Lower lobe of right lung (tissue), 2 donors: Measurements from ENCODE around the gene CCDC149. TPM values are rescaled to one million over a fixed set of nuclear protein-coding genes. Genes with fewer than 3 reads are reported as not detected.

Experiments
- ATAC-seq, 2 donors: fragments of 200-7000 bp; cut with Tn5 transposase; one replicate each; pipeline ENCODE4 v1.9.1; 2020 to 2022; ENCODE audit warnings: mild to moderate bottlenecking in 2 of 2, moderate library complexity in 2 of 2
- DNase-seq: peaks from one replicate; pipeline ENCODE4 v3.0.0-alpha.2; 2020
- H3K27ac ChIP-seq: fragments of 200-600 bp; one replicate; pipeline ENCODE4 v1.8.0; 2022
- H3K27me3 ChIP-seq: fragments of 200-600 bp; one replicate; pipeline ENCODE4 v1.8.0; 2022; ENCODE audit warnings: low read depth
- H3K36me3 ChIP-seq: fragments of 200-600 bp; one replicate; pipeline ENCODE4 v1.8.0; 2022; ENCODE audit warnings: mild to moderate bottlenecking
- H3K4me1 ChIP-seq: fragments of 200-600 bp; one replicate; pipeline ENCODE4 v1.8.0; 2022
- H3K4me3 ChIP-seq: fragments of 200-600 bp; one replicate; pipeline ENCODE4 v1.8.0; 2022; ENCODE audit warnings: mild to moderate bottlenecking
- H3K9me3 ChIP-seq: fragments of 200-600 bp; one replicate; pipeline ENCODE4 v1.8.0; 2022
- intact Hi-C: fragments of 100-400 bp; cut with DNase I; formaldehyde crosslinking; loops from one replicate; pipeline ENCODE4 v1.11.0; 2022
- total RNA-seq: library from RNA; stranded (reverse); fragmentation: NEBNext Ultra II Directional; extraction: Animal tissue kit (Norgen Biotek cat#: 25700); gene quantifications from one replicate; pipeline ENCODE4 v1.2.1, GENCODE V29; 2021
- TF ChIP-seq, protein P1 (sequence below): fragments of 200-600 bp; IDR thresholded peaks from one replicate; pipeline ENCODE4 v1.8.0; 2022; ENCODE audit warnings: antibody characterized with exemption, mild to moderate bottlenecking
- donor health status: DM: no; HTN: yes; CAD: no; lungs with severe emphysema.

The CCDC149 gene
- total RNA-seq, 1 donor from 2014 or later: 23.8 TPM

DNA sequence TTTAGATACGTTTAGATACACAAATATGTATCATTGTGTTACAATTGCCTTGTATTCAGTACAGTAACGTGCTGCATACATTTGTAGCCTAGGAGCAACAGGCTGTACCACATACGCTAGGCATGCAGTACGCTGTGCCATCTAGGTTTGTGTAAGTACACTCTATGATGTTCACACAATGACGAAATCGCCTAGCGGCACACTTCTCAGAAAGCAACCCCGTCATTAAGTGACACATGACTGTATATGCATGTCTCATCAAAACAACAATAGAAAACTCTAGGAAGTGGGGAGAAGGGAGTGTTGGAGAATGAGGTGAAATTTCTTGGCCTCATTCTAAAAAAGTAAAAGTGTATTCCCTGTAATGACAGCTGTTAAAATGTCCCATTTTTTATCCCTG is 32.7 kb downstream of the CCDC149 start:
- Histone ChIP-seq H3K4me1 (no peaks in the 10 kb centered on the region), H3K4me3 (no peak overlapping the region), H3K27ac (no peak overlapping the region), H3K9me3 (no peaks in the 10 kb centered on the region), H3K36me3 (peaks cover 4% of the 10 kb centered on the region), H3K27me3 (no peaks in the 10 kb centered on the region)
- TF ChIP-seq, protein P1, sequence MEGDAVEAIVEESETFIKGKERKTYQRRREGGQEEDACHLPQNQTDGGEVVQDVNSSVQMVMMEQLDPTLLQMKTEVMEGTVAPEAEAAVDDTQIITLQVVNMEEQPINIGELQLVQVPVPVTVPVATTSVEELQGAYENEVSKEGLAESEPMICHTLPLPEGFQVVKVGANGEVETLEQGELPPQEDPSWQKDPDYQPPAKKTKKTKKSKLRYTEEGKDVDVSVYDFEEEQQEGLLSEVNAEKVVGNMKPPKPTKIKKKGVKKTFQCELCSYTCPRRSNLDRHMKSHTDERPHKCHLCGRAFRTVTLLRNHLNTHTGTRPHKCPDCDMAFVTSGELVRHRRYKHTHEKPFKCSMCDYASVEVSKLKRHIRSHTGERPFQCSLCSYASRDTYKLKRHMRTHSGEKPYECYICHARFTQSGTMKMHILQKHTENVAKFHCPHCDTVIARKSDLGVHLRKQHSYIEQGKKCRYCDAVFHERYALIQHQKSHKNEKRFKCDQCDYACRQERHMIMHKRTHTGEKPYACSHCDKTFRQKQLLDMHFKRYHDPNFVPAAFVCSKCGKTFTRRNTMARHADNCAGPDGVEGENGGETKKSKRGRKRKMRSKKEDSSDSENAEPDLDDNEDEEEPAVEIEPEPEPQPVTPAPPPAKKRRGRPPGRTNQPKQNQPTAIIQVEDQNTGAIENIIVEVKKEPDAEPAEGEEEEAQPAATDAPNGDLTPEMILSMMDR: no peak
- DNase-seq: no peak
- intact Hi-C loops: no loop called here
- ATAC-seq: no peak

DNA sequence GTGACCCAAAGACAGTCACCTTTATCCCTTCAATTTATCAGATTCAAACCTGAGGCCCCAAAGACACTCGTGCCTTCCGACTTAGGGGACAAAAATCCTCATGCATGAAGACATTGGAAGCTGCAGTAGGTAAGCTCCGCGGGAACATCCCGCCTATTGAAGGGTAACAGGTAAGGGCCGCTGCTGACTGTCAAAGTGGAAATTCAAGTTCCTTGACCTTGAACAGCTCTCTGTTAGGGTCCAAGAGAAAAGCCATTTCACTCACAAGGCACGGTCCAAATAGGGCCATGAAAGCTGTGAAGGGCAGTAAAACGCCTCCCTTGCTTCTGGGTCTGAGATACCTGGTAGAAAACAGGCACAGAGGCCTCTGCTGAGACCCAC is 34.2 kb downstream of the CCDC149 start:
- intact Hi-C loops: no loop called here
- TF ChIP-seq, protein P1: no peak
- no peak overlapping the region for H3K27ac ChIP-seq
- no peaks in the 10 kb centered on the region for H3K27me3 ChIP-seq
- no peak for DNase-seq
- no peaks in the 10 kb centered on the region for H3K4me1 ChIP-seq
- H3K9me3 ChIP-seq: no peaks in the 10 kb centered on the region
- no peak for ATAC-seq
- peaks cover 11% of the 10 kb centered on the region for H3K36me3 ChIP-seq
- no peak overlapping the region for H3K4me3 ChIP-seq

DNA sequence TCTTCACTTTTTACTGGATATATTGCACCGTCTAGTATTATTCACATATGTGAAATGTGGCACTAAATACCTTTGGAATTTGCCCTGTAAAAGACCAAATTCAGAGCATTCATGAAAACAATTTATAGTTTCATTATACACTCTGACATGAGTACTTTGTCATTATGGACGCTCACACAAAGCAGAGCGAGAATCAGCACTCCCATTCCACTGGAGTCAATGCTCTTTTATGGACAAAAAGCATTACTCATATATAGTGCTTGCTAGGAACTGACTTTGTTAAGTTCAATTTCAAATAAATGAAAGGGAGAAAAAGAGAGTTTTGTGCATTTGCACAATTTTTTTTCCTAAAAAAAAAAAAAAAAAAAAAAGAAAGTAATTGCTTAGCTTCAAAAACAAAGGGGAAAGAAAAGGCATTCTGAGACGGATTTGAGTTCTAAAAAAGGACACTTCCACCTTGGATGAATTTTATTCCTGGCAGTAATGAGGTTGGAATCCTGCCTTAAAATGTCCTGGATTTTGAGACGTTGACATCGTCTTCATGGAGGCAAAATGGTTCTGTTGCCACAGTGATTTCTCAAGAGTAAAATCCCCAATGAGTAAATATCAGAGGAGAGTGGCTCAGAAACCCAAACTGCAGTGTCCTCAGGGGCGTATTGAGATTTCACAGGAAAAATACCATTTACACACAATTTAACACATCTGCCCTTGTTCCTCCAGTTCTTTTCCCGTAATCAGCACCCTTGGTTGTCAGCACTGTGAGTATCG is 34.8 kb downstream of the CCDC149 start:
- DNase-seq: no peak
- TF ChIP-seq, protein P1: no peak
- Histone ChIP-seq H3K9me3 (no peaks in the 10 kb centered on the region), H3K36me3 (peaks cover 16% of the 10 kb centered on the region), H3K4me3 (no peak overlapping the region), H3K27ac (no peak overlapping the region), H3K27me3 (no peaks in the 10 kb centered on the region), H3K4me1 (no peaks in the 10 kb centered on the region)
- intact Hi-C loops: no loop called here
- ATAC-seq: no peak

DNA sequence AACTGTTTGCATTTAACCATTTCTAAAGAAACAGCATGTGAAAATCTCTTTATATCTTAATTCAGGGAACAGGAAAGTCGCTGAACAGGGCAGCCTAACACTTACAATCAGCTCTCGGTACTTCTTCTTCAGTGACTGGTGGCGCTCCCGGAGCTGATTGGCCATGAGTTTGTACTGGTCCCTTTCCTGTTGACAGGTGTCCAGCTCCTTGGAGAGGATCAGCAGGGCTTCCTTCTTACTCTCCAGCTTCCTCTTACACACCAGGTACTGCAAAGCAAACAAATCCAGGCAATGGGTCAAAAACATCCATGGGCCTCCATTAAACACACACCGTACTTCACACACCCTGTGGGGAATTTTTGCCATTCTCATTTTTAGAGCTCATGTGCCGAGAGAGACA is 36.4 kb downstream of the CCDC149 start:
- peak; percentile 53 to 55 for ATAC-seq
- no peak overlapping the region for H3K27ac ChIP-seq
- H3K36me3 ChIP-seq: peaks cover 21% of the 10 kb centered on the region
- TF ChIP-seq, protein P1: no peak
- H3K9me3 ChIP-seq: no peaks in the 10 kb centered on the region
- H3K4me1 ChIP-seq: no peaks in the 10 kb centered on the region
- intact Hi-C loops: no loop called here
- no peak for DNase-seq
- H3K4me3 ChIP-seq: no peak overlapping the region
- H3K27me3 ChIP-seq: no peaks in the 10 kb centered on the region

DNA sequence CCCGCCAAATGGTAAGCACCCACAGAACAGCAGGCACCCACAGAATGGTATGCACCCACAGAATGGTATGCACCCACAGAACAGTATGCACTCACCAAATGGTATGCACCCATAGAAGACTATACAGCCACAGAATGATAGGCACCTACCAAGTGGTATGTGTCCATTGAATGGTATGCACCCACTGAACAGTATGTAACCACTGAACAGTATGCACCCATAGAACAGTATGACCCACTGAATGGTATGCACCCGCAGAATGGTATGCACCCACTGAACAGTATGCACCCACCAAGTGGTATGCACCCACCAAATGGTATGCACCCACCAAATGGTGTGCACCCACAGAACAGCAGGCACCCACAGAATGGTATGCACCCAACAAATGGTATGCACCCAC is 40.1 kb downstream of the CCDC149 start:
- Histone ChIP-seq H3K9me3 (no peaks in the 10 kb centered on the region), H3K36me3 (peaks cover 32% of the 10 kb centered on the region), H3K4me1 (no peaks in the 10 kb centered on the region), H3K4me3 (no peak overlapping the region), H3K27ac (no peak overlapping the region), H3K27me3 (no peaks in the 10 kb centered on the region)
- peak in 1 of 2 donors; percentile 18 for ATAC-seq
- intact Hi-C loops: no loop called here
- no peak for DNase-seq
- TF ChIP-seq, protein P1: no peak
